ENCODE results near the gene ASB9. TPM values are rescaled to one million over a fixed set of nuclear protein-coding genes. Genes with fewer than 3 reads are reported as not detected.
A peak's percentile ranks its signal among the peaks of the same experiment; 100 is the strongest.
"Not testable (repeated sequence)": the region's sequence is repeated elsewhere in the genome, so short reads cannot be mapped to it uniquely, and the experiment has no call there.

Gene ASB9
- total RNA-seq, 1 donor from 2014 or later: 4.7 TPM

DNA sequence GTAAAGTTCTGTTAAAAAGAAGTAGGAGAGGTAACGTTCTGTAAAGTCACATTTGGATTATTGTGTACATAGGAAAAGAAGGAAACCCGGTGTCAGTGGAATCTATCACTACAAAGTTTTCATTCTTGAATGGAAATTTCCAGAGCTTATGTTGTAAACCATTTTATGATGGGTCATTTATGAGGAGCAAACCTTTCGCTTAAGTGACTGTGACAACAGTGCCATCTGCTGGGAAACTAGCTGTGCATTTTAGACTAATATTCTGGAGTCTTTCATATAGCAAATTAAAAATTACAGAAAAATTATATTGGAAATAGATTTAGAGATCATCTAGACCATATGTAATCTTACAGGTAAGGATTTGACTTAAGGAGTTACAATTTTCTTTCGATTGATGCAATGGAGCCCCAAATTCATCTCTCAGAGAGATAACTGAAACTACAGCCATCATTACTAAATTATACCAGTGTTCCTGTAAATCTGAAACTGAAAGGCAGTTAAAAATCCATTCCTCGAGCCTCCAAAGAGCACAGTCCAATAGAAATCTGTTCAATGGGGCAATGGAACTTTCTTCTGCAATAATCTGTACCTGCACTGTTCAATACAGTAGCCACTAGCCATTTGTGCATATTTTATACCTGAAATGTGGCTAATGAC is 26.9 kb downstream of the ASB9 start:
- DNase-seq (ENCODE audit: low spot score) (no peak), ATAC-seq (peak; percentile 77)

DNA sequence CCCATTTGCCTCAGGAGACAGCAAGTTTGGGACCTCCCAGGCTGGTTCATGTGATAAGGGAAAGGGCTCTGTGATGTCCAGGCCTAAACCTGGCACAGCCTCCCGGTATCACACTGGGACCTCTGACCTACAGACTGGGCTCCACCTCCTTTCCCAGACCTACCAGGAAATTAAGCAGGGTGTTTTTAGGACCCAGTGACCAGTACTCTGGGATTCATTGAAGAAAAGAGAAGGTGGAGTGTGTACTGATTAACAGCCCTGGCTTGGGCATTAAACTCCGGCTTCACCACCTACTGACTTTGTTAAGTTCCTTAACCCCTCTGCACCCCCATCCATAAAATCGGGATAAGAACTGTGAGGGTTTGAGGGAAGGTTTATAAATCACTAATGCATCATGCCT is 28.6 kb downstream of the ASB9 start:
- no peak for DNase-seq (ENCODE audit: low spot score)
- ATAC-seq: peak; percentile 73

DNA sequence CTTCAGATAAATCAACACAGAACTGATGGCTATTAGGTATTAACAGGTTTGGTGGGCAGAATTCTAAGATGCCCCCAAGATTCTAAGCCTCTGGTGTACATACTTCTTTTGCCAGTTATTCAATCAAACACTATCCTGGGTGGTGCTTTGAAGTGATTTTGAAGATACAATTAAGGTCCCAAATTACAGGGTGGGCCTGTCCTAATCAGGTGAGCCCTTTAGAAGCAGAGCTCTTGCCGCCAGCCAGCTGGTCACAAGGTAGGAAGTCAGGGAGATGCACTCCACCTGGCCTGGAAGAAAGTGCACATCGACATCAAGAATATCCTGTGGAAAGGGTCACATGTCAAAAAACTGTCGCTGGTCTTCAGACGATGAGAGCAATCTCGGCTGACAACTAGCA is 29.5 kb downstream of the ASB9 start:
- no peak for ATAC-seq
- no peak for DNase-seq (ENCODE audit: low spot score)

DNA sequence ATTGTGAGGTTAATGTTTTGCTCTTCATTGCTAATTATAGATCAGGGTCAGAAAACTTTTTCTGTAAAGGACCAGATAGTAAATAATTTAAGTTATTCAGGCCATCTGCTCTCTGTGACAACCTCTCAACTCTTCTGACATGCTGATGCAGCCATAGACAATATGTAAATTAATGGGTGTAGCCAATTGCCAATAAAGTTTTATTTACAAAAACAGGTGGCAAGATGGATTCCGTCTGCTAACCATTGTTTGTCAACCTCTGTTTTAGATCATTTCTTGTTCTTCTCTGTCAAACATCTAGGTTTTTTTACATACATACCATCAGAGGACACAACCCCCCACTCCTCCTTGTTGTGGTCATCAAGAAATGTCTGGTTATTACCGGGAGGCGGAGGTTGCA is 33.7 kb downstream of the ASB9 start:
- no peak for ATAC-seq
- no peak for DNase-seq (ENCODE audit: low spot score)

- DNase-seq (ENCODE audit: low spot score): no peak
- ATAC-seq: no peak
These were observed 34.9 kb downstream of the ASB9 start for GRCh38 chrX:15235001-15235400.

DNA sequence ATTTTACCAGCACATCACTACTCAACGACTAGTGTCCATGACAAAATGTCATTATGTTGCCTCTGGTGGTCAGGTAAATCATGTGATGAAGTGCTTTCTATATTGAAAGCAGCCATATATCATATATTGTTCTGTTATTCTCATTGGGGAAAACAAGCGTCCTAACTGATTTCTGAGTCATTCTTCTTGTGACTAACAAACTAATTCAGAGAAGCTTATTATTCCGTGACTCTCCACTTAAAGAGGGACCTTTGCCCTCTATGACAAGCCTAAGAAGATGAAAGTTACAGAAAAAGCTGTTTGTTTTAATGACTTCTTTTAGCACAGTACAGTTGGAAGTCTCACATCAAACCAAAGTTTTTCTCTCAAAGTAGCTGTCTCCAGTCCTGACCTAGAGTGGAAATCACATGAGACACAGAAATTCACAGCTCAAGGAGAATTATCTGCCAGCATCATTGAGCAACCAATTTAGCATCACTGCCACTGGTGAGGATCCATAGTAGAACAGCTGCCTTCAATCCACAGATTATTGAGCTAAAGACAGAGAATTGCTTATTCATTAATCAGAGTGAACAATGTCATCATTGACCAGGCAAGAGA is 36.4 kb downstream of the ASB9 start:
- DNase-seq (ENCODE audit: low spot score) (no peak), ATAC-seq (no peak)

- no peak for DNase-seq (ENCODE audit: low spot score)
- no peak for ATAC-seq
These were observed 45.1 kb downstream of the ASB9 start for GRCh38 chrX:15224747-15225146.

DNA sequence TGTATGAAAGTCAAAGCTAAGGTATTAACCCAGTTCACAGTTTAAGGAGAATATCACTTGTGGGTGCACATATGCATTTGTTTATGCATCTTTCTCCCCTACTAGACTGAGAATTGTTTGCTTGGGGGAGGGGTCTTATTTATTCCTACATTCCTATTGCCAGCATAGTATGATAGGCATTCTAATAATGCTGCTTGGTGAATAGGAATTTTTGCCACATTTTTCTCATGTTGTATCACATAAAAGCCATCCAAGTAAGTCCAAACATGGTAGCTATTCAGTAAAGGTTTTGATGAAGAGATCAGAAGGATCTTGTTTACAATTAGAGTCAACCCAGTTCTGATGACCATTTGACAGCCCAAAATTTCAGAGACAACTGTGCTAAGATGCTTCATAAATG is 48.6 kb downstream of the ASB9 start:
- ATAC-seq (no peak), DNase-seq (ENCODE audit: low spot score) (no peak)

DNA sequence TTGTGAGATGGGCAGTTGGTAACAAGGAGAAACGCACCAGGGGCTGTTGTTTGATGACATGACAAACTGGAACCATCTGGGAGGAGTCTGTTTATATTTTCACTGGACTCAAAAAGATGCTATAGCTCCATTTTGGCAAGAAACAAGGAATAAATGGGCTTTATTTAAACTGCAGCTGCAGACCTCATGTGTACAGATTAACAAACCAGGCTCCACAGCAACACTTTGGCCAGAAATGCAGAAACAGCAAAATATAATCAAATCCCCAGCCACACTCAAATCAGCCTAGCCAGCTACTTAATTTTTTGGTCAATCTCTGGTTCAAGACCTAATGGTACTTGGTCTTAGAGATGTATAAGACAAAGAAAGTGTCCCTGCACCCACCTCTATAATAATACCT is 52.7 kb downstream of the ASB9 start:
- no peak for ATAC-seq
- no peak for DNase-seq (ENCODE audit: low spot score)

GRCh38 chrX:15216280-15216679 is 53.6 kb downstream of the ASB9 start:
- ATAC-seq (no peak), DNase-seq (ENCODE audit: low spot score) (no peak)

GRCh38 chrX:15215366-15215765 is 54.5 kb downstream of the ASB9 start:
- ATAC-seq (no peak), DNase-seq (ENCODE audit: low spot score) (no peak)

DNA sequence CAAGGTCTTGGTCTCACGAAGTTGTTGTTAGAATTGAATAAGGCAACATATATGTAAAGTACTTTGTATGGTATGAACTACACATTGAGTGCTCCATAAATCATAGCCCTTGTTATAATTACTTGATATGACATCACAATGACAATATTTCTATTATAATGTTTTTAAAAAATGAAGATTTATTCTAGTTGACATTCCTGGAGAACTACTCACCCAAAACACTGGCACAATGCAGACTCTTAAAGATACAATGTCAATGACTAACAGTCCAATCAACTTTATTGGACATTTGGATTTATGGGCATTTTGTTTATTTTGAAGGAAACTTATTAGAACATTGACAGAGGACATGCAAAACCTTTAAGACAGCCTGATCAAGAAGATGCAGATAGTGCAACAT is 55.3 kb downstream of the ASB9 start:
- ATAC-seq (no peak), DNase-seq (ENCODE audit: low spot score) (no peak)

GRCh38 chrX:15209096-15209495 is 60.8 kb downstream of the ASB9 start:
- DNase-seq (ENCODE audit: low spot score): no peak
- no peak for ATAC-seq

- ATAC-seq: no peak
- no peak for DNase-seq (ENCODE audit: low spot score)
These were observed 61.9 kb downstream of the ASB9 start for GRCh38 chrX:15207994-15208393.

GRCh38 chrX:15207384-15207783 is 62.5 kb downstream of the ASB9 start:
- ATAC-seq (no peak), DNase-seq (ENCODE audit: low spot score) (no peak)

DNA sequence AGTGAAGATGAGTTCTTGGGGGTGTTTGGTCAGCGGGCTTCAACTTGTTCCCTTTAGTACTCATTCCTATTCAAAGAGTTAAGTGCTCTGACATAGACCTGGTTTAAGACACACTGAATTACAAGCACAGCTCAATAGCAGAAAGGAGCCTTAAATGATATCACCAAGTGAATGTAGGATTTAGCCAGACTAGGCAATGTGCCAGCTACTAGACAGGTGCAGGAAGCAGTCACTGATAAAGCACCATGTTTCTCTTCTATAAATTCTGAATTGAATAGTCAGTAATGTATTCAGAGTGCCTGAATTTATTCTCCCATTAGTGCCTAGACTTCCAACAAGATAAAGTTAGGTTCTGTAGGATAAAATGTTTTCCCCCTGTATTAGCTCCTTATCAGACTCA is 63.6 kb downstream of the ASB9 start:
- no peak for ATAC-seq
- no peak for DNase-seq (ENCODE audit: low spot score)

DNA sequence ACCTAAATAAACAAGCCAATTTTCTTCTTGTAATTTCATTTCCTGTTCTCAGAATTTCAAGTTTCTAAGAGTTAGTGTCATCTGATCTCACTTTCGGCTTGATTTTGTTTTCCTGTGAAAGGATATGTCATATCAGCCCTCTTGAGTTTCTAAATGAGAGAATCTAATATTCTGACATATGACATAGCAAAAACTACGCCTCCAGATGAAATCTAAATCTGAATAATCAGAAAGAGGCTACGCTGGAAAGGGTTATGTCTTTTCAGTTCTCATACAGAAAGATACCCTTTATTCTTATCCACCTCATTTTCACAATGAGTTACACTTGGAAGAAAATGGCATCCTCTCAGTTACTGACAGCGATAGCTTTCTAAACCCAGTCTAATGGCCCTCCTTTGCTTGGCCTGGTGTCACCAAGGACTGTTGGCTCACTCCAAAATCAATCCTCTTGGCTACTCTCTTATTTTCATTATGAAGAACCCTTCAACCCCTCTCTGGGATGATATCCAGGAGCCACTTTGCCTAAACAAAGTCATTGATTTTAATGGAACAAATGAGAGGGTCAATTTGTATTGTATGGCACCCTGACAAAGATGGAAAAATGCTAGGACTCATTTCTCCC is 65.6 kb downstream of the ASB9 start:
- peak; percentile 72 for ATAC-seq
- no peak for DNase-seq (ENCODE audit: low spot score)

DNA sequence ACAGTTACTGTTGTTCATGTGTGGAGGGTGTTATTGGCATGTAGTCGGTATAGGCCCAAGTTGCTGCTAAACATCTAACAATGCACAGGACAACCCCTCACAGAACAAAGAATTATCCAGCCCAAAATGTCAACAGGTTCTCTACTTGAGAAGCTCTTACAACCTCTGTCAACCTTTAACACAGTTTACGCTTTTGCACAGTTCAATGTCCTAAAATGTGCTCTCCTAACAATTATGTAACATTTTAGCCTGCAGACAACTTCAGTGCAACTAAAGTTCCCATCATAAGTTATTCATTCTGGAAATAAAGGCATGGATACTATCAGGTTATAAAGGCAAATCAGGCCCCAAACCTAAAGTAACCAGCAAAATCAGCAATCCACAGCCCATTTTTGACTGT is 66.2 kb downstream of the ASB9 start:
- DNase-seq (ENCODE audit: low spot score): no peak
- ATAC-seq: peak; percentile 82

DNA sequence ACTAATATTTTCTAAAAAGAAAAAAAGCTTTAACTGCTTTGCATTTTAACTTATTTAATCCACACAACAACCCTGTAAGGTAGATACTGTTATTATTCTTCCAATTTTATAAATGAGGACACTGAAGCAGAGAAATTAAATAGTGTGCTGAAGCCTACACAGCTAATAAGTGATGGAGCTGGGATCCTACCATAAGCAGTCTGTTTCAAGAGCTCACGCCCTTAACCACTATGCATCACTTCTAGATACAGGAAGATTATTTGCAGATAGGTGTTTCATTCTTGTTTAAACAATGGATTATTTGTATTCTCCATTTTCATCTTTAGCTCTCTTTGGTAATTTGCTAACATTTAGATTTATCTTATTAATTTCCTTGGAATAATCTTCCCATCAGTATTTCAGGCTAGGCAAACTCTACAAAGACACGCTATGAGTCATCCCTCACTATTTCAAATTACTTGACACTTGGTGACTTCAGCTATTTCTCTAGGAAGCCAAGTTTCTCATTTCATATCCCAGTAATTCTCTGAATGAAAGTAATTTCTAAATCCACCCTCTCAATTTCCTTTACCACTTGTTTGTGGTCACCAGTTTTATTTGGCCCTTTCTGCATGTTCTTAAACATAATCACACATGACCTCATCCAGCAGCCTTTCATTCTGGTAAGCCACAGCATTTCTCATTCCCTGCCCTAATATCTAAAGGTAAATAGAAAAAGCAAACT is 67.3 kb downstream of the ASB9 start:
- ATAC-seq (no peak), DNase-seq (ENCODE audit: low spot score) (no peak)

GRCh38 chrX:15200871-15201270 is 69.0 kb downstream of the ASB9 start:
- ATAC-seq: no peak
- no peak for DNase-seq (ENCODE audit: low spot score)

DNA sequence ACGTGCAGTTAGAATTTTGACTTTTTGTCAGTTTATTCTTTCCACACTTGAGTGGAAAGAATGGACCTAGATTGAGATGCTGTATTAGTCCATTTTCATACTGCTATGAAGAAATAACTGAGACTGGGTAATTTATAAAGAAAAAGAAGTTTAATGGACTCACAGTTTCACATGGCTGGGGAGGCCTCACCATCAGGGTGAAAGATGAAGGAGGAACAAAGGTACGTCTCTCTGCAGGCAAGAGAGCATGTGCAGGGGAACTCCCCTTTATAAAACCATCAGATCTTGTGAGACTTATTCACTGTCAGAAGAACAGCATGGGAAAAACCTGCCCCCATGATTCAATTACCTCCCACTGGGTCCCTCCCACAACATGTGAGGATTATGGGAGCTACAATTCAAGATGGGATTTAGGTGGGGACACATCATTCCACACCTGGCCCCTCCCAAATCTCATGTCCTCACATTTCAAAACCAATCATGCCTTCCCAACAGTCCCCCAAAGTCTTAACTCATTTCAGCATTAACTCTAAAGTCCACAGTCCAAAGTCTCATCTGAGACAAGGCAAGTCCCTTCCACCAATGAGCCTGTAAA is 71.2 kb downstream of the ASB9 start:
- DNase-seq (ENCODE audit: low spot score); ATAC-seq: not testable (repeated sequence)

GRCh38 chrX:15194146-15194545 is 75.7 kb downstream of the ASB9 start:
- ATAC-seq (no peak), DNase-seq (ENCODE audit: low spot score) (no peak)
